ENCODE measurements around the gene EID1.

DNA sequence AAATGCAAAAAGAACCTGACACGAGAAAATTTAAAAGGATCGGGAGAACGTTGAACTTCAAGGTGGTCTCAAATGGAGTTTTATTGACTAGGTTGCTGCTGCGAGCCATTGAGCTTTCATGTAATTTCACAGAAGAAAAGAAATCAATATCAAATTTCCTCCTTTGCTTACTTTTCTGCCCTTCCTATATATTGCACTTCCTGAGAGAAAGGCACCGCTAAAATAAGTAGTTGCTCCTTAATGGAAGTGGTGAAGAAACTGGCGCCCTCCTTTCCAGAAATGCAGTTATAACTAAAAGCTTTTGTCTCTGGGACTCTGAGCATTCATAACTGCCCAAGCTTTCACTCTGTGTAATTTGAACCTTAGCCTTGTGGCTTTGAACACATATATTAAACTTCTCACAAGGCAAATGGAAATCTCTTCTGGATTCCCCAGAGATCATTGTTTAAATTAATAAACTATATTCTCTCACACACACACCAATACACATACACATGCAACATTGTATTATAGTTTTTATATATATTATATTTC is 13.4 kb downstream of the EID1 start:
- TF ChIP-seq, protein P1, sequence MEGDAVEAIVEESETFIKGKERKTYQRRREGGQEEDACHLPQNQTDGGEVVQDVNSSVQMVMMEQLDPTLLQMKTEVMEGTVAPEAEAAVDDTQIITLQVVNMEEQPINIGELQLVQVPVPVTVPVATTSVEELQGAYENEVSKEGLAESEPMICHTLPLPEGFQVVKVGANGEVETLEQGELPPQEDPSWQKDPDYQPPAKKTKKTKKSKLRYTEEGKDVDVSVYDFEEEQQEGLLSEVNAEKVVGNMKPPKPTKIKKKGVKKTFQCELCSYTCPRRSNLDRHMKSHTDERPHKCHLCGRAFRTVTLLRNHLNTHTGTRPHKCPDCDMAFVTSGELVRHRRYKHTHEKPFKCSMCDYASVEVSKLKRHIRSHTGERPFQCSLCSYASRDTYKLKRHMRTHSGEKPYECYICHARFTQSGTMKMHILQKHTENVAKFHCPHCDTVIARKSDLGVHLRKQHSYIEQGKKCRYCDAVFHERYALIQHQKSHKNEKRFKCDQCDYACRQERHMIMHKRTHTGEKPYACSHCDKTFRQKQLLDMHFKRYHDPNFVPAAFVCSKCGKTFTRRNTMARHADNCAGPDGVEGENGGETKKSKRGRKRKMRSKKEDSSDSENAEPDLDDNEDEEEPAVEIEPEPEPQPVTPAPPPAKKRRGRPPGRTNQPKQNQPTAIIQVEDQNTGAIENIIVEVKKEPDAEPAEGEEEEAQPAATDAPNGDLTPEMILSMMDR (conservative IDR thresholded peaks at IDR 0.05; ENCODE audit: low read depth, low read length) = no peak
- no peak for TF ChIP-seq EZH2 (IDR thresholded peaks at IDR 0.05; ENCODE audit: borderline replicate concordance, low read depth, low read length, poor library complexity, severe bottlenecking)

Data from A673 (cell line).